Measurements from ENCODE around the gene AP1M2.
A peak's percentile ranks its signal among the peaks of the same experiment; 100 is the strongest.

- TF ChIP-seq, protein P1, sequence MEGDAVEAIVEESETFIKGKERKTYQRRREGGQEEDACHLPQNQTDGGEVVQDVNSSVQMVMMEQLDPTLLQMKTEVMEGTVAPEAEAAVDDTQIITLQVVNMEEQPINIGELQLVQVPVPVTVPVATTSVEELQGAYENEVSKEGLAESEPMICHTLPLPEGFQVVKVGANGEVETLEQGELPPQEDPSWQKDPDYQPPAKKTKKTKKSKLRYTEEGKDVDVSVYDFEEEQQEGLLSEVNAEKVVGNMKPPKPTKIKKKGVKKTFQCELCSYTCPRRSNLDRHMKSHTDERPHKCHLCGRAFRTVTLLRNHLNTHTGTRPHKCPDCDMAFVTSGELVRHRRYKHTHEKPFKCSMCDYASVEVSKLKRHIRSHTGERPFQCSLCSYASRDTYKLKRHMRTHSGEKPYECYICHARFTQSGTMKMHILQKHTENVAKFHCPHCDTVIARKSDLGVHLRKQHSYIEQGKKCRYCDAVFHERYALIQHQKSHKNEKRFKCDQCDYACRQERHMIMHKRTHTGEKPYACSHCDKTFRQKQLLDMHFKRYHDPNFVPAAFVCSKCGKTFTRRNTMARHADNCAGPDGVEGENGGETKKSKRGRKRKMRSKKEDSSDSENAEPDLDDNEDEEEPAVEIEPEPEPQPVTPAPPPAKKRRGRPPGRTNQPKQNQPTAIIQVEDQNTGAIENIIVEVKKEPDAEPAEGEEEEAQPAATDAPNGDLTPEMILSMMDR (IDR thresholded peaks at IDR 0.05) = no peak
- no peak for TF ChIP-seq POLR2AphosphoS5 (IDR thresholded peaks at IDR 0.05; ENCODE audit: insufficient read depth in 1 of 2, low read depth in 1 of 2)
- TF ChIP-seq POLR2A (IDR thresholded peaks at IDR 0.05) = peak in 1 of 2 donors; percentile 0
Measured at GRCh38 chr19:10603084-10603872, 16.2 kb upstream of the AP1M2 start.
